Measurements from ENCODE around the gene ALDH3A1.
A peak's percentile ranks its signal among the peaks of the same experiment; 100 is the strongest.

ALDH3A1 gene

GRCh38 chr17:19759568-19760549 is 11.8 kb upstream of the ALDH3A1 start:
- no peak for DNase-seq (ENCODE audit: low read depth)

- no peak for DNase-seq (ENCODE audit: low read depth)
Measured at GRCh38 chr17:19757536-19758180, 9.6 kb upstream of the ALDH3A1 start.

DNA sequence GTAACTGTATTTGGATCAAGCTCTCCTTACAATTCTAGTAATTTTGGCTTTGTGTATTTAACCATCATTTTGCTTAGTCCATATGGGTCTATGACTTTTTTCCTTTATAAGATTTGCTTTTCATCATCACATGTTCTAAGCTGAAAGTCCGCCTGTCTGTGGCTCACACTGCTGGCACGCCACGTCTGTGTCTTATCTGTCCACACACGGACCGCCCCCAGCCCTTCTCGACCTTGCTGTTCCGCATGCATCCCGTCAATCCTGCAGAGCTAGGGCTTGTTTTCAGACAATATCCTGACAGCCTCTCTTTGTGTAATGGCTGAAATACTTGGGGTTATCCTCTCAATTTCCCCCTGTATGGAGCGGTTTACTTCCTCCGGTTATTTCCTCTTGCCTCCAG is 8.4 kb upstream of the ALDH3A1 start:
- no peak for DNase-seq (ENCODE audit: low read depth)

GRCh38 chr17:19755821-19756510 is 7.9 kb upstream of the ALDH3A1 start:
- no peak for DNase-seq (ENCODE audit: low read depth)

- no peak for DNase-seq (ENCODE audit: low read depth)
Measured at GRCh38 chr17:19755392-19755791, 7.3 kb upstream of the ALDH3A1 start.

DNA sequence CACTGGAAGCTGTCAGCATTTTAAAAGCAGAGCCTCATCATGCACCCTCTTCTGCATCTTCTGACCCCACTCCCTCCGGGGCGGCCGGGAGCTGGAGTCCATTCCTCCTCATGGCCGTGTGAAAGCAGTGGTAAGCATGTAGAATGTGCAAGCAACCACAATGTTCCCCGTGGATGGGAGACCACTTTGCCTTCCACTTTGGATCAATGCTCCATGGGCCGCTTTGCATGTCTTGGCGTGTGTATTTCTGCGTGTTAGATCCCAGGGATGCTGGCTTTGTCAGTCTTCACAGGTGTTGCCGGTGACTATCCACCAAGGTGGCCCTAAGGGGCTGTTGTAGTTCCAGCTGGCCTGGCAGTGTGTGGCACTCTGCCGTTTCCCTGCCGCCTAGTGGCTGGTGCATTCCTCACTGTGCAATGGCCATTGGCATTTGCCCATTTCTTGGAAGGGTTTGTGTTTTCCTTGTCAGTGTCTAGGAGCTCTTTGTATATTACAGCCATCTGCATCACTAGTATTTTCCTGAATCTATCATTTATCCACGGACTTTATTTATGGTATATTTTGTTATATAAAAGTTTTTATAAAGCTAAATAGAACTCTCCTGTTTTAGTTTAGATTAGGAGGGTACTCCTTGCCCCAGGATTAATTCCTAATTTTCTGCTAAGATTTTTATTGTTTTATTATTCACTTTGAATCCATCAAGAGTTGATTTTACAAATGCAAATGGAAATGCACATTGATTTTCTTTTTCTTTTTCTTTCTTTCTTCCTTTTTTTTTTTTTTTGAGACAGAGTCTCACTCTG is 5.8 kb upstream of the ALDH3A1 start:
- DNase-seq (ENCODE audit: low read depth) = peak; percentile 11

DNA sequence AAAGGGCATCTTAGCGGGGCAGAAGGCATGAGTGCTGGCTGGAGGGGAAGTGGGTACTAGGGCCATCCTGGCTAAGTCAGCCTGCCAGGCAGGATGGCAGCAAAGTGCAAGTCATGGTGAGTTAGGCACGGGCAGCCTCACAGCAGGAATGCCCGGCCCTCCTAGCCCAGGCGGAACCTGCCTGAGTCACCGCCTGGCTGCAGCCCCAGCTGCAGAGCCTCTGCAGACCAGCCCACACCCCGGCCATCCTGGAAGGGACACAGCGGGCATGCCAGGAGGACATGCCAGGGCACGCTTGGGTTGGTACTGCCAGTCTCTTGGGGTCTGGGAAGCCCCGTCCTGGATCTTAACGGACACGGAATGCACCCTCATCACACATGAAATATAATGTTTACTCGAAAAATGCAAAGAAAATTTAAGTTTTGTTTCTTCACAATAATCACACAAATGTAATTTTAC is 5.0 kb upstream of the ALDH3A1 start:
- peak; percentile 40 for DNase-seq (ENCODE audit: low read depth)

DNA sequence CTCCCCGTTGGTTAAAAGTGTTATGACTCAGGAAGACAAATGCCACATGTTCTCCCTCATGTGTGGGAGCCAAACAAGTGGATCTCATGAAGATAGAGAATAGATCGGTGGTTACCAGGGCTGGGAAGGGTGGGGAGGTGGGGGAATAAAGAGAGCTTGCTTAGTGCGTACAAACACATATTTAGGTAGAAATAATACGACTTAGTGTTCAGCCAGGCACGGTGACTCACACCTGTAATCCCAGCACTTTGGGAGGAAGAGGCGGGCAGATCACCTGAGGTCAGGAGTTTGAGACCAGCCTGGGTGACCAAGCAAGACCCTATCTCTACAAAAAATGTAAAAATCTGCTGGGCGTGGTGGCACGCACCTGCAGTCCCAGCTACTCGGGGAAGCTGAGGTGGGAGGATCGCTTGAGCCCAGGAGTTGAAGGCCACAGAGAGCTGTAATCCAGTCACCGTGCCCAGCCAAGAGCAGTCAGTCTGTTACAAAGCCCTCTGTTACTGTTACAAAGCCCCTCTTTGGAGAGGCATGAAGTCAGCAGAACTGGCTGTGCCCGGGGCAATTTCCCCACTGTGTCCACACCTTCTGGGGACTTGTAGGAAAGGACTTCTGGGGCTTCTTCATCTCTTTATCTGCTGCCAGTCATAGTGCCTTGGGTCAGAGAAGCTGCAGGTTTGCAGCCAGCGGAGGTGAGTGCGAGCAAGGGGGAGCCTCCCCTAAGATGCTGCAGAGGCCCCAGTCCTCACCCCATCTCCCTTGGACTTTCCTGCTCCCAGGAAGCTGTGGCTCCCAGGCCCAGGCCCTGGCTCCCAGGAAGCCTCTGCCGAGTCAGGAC is 4.3 kb upstream of the ALDH3A1 start:
- DNase-seq (ENCODE audit: low read depth) = no peak

- no peak for DNase-seq (ENCODE audit: low read depth)
Measured at GRCh38 chr17:19750835-19751234, 2.7 kb upstream of the ALDH3A1 start.

GRCh38 chr17:19750020-19750572 is 2.0 kb upstream of the ALDH3A1 start:
- DNase-seq (ENCODE audit: low read depth) = no peak

DNA sequence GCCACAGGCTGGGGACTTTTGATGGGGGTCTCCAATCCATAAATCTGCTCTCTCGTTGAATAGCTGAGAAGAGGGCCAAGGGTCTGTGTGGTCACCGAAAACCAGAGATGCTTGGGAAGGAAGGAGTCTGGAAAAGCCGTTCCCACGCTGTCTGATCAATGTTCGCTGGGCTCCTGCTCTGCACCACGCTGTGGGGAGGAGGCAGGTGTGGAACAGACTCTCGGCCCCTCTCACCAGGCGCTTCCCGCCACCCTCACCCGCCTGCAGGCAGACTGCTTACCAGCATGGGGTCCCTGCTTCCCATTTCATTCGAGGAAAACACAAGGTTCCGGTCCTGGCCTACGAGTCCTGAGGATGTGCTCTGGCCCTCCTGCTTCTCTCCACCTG is 702 bp upstream of the ALDH3A1 start:
- DNase-seq (ENCODE audit: low read depth) = no peak

DNA sequence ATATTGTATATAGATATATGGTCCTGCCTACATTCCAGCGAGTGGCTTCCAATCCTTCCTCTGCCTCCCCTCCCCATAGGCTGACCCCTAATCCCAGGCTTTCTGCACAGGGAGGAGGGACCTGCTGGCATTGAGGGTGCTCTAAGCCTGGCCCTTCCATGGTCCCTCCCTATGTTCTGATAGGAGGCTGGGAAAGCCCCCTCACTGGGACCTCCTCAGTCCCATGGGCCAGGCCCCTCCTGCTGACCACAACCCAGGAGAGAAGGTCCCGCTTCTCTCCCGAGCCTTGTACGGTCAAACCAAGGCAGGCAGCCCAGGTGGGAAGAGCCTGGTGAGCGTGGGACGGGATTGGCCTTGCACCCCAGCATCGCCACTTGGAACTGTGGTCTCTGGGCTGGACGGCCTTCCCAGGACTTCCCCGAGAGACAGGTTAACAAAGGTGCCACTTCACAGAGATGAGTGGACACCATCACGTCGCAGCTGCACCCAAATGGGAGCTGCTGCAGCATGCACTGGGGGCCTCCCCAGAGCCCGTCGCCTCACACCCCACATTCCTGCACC is 859 bp downstream of the ALDH3A1 start:
- no peak for DNase-seq (ENCODE audit: low read depth)

- no peak for DNase-seq (ENCODE audit: low read depth)
Measured at GRCh38 chr17:19746517-19746916, 1.6 kb downstream of the ALDH3A1 start.

DNA sequence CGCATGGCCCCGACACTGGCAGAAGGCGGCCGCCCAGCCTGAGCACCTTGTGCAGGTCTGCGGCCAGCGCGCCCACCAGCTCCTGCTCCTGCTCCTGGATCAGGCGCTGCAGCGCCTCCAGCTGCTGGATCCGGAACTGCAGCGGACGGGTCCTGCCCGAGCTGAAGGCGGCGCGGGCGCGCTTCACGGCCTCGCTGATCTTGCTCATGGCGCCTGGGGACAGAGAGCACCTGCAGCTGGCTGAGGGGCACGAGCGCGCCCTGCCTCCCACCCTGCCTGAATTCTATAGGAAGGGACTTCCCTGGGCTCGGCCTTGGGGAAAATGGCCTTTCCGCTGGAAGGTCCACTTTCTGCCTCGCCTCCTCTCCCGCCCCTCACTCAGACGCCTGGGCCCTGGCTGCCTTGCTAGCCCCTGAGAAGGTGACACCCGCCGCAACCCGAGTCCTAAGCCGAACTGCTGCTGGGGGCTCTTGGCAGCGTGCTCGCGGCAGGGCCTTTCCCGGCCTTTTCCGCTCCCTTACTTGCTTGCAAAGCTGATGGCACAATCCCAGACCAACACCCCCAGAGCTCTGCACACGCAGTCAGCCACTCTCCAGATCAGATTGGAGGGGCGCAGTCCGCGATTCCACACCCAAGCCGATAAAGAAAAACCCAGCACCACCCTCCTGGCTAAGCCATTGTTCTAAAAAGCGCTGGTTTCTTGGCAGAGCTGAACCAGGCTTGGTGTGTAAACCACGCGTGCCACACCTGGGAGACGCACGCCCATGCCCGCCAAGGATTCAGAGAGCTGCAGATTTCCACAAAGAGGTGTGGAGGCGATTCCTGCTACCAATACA is 3.0 kb downstream of the ALDH3A1 start:
- no peak for DNase-seq (ENCODE audit: low read depth)

- no peak for DNase-seq (ENCODE audit: low read depth)
Measured at GRCh38 chr17:19744492-19744891, 3.6 kb downstream of the ALDH3A1 start.

- no peak for DNase-seq (ENCODE audit: low read depth)
Measured at GRCh38 chr17:19743101-19744100, 4.7 kb downstream of the ALDH3A1 start.

DNA sequence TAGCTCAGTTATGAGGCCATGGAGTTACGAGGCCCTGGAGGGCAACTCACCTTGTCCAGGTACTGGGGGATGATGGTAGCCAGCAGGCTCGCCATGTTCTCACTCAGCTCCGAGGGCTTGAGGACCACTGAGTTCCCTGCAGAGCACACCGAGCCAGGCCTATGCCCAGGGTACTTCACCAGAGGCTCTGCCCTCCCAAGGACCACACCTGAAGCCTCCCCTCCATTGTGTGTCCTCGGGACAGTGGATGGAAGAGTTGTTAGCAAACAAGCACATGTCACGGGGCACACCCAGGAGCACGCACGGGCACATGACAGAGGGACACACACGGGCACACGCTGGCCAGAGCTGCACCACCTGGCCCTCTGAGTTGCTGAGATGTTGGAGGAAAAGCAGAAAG is 5.6 kb downstream of the ALDH3A1 start:
- no peak for DNase-seq (ENCODE audit: low read depth)

DNA sequence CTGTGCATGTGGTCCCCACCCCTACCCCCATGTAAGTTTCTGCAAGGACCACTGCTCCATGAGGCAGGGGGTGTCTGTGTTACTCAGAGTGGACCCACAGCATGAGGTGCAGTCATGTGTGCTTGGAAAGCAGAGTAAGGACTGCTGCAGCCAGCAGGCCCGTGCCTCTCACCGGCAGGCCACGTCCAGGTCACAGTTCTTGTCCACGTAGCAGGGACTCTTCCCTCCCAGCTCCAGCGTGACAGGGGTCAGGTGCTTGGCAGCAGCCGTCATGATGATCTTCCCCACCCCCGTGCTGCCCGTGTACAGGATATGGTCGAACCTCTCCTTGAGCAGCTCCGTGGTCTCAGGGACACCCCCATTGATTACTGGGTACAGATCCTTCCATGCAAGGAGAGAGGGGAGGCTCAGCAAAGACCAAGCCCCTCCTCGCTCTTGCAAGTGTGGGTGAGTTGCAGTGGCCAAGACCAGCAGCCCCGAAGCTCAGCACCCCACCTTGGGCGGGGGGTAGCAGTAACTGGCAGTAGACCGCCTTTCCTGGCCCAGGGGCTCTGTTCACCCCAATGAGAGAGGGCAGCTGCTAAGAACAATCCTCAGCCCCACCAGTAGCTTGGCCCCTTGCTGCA is 6.2 kb downstream of the ALDH3A1 start:
- no peak for DNase-seq (ENCODE audit: low read depth)

Data from stromal cell of bone marrow (primary cell).